Thyroid gland (tissue), 4 donors: ENCODE results near the gene SLC17A9. TPM values are rescaled to one million over a fixed set of nuclear protein-coding genes. Genes with fewer than 3 reads are reported as not detected.

Source experiments
- DNase-seq, 2 donors: peaks; one replicate each; pipeline ENCODE4 v3.0.0-alpha.2; 2019
- H3K27ac ChIP-seq, 3 donors: fragments of 200-600 bp; sonication (generic); 1 replicate in 2 of 3; 2 replicates in 1 of 3; pipeline ENCODE4 v1.5.1; 2016 to 2019; ENCODE audit warnings: mild to moderate bottlenecking in 1 of 3, moderate library complexity in 1 of 3
- H3K27me3 ChIP-seq: fragments of 200-600 bp; sonication (generic); one replicate; pipeline ENCODE4 v1.5.1; 2019
- H3K36me3 ChIP-seq, 2 donors: fragments of 200-600 bp; sonication (generic); one replicate each; pipeline ENCODE4 v1.5.1; 2016 to 2019
- H3K4me1 ChIP-seq, 2 donors: fragments of 200-600 bp; sonication (generic); one replicate each; pipeline ENCODE4 v1.5.1; 2017 to 2019
- H3K4me3 ChIP-seq, 3 donors: fragments of 200-600 bp; sonication (generic); replicated peaks in 1 of 3; 1 replicate in 2 of 3; 2 replicates in 1 of 3; pipeline ENCODE4 v1.5.1; 2016; ENCODE audit warnings: mild to moderate bottlenecking in 1 of 3
- H3K9me3 ChIP-seq: fragments of 200-600 bp; sonication (generic); one replicate; pipeline ENCODE4 v1.5.1; 2017
- CTCF ChIP-seq, 6 experiments: fragments of 200-600 bp in 3 of 6; fragments of 450-650 bp in 3 of 6; sonication (generic) in 3 of 6; IDR thresholded peaks; one replicate each; pipeline ENCODE4 v1.5.1; 2016 to 2019; ENCODE audit warnings: antibody characterized with exemption in 6 of 6, mild to moderate bottlenecking in 2 of 6, inconsistent platforms in 1 of 6, moderate library complexity in 1 of 6
- POLR2A ChIP-seq, 2 donors: fragments of 450-650 bp; IDR thresholded peaks; one replicate each; pipeline ENCODE4 v1.6.1; 2017; ENCODE audit warnings: antibody characterized with exemption in 2 of 2, mild to moderate bottlenecking in 2 of 2, moderate library complexity in 1 of 2
- WGBS, 2 donors: methylation state at CpG; one replicate each; pipeline ENCODE4 v1.1.5; 2017; 5-methylcytosine and 5-hydroxymethylcytosine counted together
- intact Hi-C: fragments of 100-400 bp; cut with DNase I; formaldehyde crosslinking; loops from one replicate; pipeline ENCODE4 v1.15.1; 2023
- total RNA-seq, 4 donors: library from RNA; depleted of rRNA; stranded (reverse); fragments of >200 nt; gene quantifications; one replicate each; pipeline ENCODE4 v1.2.3, GENCODE V29; 2016

Gene SLC17A9
- total RNA-seq, 4 donors from 2014 or later, result 0.68 to 1.6 (median 1.00) TPM

GRCh38 chr20:62975812-62976508 is 23.5 kb downstream of the SLC17A9 start:
- H3K27ac ChIP-seq, result no peak overlapping the region
- no peaks in the 10 kb centered on the region for H3K9me3 ChIP-seq
- 59 to 68% methylated on average over 7 to 9 of the region's 9 CpGs for WGBS, 2 donors
- no peaks in the 10 kb centered on the region for H3K36me3 ChIP-seq
- intact Hi-C loops, result no loop called here
- H3K27me3 ChIP-seq, result peaks cover 13% of the 10 kb centered on the region
- H3K4me1 ChIP-seq, result peaks cover 5 to 7% of the 10 kb centered on the region in 2 donors
- H3K4me3 ChIP-seq, result no peak overlapping the region
- TF ChIP-seq POLR2A (IDR thresholded peaks at IDR 0.05), result no peak
- no peak for TF ChIP-seq CTCF (IDR thresholded peaks at IDR 0.05)
- DNase-seq, result no peak

GRCh38 chr20:62976886-62977285 is 24.4 kb downstream of the SLC17A9 start:
- intact Hi-C loops, result no loop called here
- no peak overlapping the region for H3K4me3 ChIP-seq
- 74 to 92% methylated on average over 6 to 12 of the region's 16 CpGs for WGBS, 2 donors
- TF ChIP-seq CTCF (IDR thresholded peaks at IDR 0.05), result no peak
- no peak for TF ChIP-seq POLR2A (IDR thresholded peaks at IDR 0.05)
- H3K27me3 ChIP-seq, result peaks cover 13% of the 10 kb centered on the region
- no peak overlapping the region for H3K27ac ChIP-seq
- no peaks in the 10 kb centered on the region for H3K36me3 ChIP-seq
- no peak for DNase-seq
- peaks cover 5 to 7% of the 10 kb centered on the region in 2 donors for H3K4me1 ChIP-seq
- H3K9me3 ChIP-seq, result no peaks in the 10 kb centered on the region

GRCh38 chr20:62977613-62978560 is 25.4 kb downstream of the SLC17A9 start:
- Histone ChIP-seq H3K27ac (no peak overlapping the region), H3K4me3 (no peak overlapping the region), H3K27me3 (peaks cover 9% of the 10 kb centered on the region), H3K9me3 (no peaks in the 10 kb centered on the region), H3K36me3 (no peaks in the 10 kb centered on the region), H3K4me1 (peaks cover under 1 to 1% of the 10 kb centered on the region in 2 donors)
- TF ChIP-seq POLR2A (IDR thresholded peaks at IDR 0.05), result no peak
- TF ChIP-seq CTCF (IDR thresholded peaks at IDR 0.05), result no peak
- no peak for DNase-seq
- intact Hi-C loops, result no loop called here
- whole genome bisulfite sequencing, 2 donors, result 71 to 81% methylated on average over 23 to 35 of the region's 38 CpGs

GRCh38 chr20:62978561-62978943 is 26.0 kb downstream of the SLC17A9 start:
- Histone ChIP-seq H3K27me3 (peaks cover 4% of the 10 kb centered on the region), H3K4me3 (no peak overlapping the region)
- intact Hi-C loops, result no loop called here

More at GRCh38 chr20:62978561-62978943, 26.0 kb downstream of the SLC17A9 start:
- Histone ChIP-seq H3K9me3 (no peaks in the 10 kb centered on the region), H3K36me3 (no peaks in the 10 kb centered on the region), H3K4me1 (no peaks in the 10 kb centered on the region), H3K27ac (no peak overlapping the region)
- TF ChIP-seq CTCF (IDR thresholded peaks at IDR 0.05), result no peak
- no peak for TF ChIP-seq POLR2A (IDR thresholded peaks at IDR 0.05)
- DNase-seq, result no peak
- WGBS, 2 donors, result 32 to 35% methylated on average over 5 to 12 of the region's 13 CpGs
